K562 treated with DMSO at 1 percent for 24 hours (cell line): Measurements from ENCODE around the gene ABCG4. TPM values are rescaled to one million over a fixed set of nuclear protein-coding genes. Genes with fewer than 3 reads are reported as not detected.

Experiments used
- total RNA-seq: library from RNA; unstranded; fragments of 300-600 nt; gene quantifications from 2 replicates; pipeline ENCODE4 v1.2.3, GENCODE V29; 2022; ENCODE audit warnings: low read depth; ENCODE audit not compliant: insufficient read depth

The ABCG4 gene
- not detected in 2 replicates for total RNA-seq

DNA sequence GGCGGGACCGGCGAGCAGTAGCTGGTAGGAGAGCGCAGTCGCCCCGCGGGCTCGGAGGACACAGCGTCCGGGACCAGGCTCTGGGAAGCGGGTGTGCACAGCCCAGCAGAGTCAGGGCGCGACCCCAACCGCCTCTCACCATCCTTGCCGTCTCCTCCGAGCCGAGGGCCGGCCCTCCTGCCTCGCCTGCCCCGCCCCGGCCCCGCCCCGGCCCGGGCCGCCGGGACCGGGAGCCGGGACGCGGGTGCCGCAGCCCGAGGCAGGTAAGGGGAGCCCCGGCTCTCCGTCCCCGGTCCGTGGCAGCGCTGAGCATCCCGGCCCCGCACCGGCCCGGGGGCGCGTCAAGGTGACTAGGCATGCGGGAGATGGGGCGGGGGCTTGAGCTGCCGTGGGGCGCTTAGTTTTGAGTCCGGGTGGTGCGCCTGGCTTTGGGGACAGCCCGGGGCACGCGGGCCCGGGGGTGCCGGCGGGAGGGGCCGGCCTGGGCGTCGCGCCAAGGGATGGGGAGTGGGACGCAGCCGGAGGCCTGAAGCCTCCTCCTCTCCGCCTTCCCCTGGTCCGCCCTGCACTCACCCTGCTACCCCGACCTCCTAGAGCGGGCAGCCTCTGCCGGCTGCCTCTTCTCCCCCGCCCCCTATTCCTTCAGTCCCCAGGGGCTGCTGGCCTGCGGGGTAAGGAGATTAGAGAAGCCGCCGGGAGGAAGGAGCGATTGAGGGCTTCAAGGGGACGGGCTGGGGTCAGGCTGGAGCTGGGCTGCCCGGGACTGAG lies at the start of gene ABCG4:
ABCG4 (plus strand) TSS at position 35 of the 768 bp plus-strand sequence. CDS start 914 bp downstream, outside the sequence.

GRCh38 chr11:119101759-119102423 lies 47.0 kb upstream of the ABCG4 start, which contains the start of gene DPAGT1:
TSS of gene DPAGT1 (minus strand) at chr11:119101853. CDS start at chr11:119101655, 198 bp downstream.

GRCh38 chr11:119106564-119107537 lies 42.0 kb upstream of the ABCG4 start, which contains the start of gene C2CD2L:
TSS of gene C2CD2L (plus strand) at chr11:119107344. CDS start at chr11:119107742, 398 bp downstream.

DNA sequence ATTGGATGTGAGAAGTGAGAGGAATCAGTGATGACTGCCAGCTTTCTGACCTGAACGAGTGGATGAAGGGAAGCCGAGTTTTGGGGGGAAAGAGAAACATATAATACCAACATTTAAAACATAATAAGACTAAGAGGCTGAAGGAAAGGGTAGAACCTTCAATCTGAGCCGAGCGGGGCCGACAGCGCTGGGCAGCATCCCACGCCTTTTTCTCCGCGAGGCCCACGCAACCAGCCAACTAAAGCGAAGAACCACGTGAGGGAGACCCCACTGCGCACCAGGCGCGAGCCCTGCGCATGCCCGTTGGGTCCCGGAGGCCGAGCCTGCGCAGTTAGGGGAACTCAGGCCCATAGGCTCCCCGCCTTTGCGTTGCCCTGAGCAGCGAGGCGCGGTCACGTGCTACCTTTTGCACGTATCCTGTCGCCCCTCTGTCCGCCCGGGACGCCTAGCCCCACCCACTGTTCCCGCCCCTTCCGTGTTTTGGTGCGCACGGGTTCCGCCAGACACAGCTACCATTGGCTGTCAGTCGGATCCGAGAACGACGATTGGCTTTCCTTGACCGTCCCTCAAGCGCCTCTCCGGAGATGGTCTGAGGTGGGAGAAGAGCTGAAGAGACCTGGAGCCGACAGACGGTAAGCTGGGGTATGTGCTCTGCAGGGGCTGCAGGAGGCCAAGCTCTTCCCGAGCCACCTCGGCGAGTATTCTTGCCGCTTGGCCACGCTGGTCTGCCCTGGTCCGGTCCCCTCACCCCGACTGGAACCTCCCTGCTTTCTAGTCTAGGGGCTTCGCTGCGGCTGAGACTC lies 27.6 kb upstream of the ABCG4 start, which contains the start of gene HINFP:
HINFP (plus strand) TSS at position 573 of the 803 bp plus-strand sequence. CDS start 5,365 bp downstream, outside the sequence.

GRCh38 chr11:119168471-119169281 lies 19.8 kb downstream of the ABCG4 start, which contains the start of gene NLRX1:
TSS of gene NLRX1 (plus strand) at chr11:119168725. CDS start at chr11:119171404, 2,679 bp downstream.

GRCh38 chr11:119205574-119206510 lies 57.0 kb downstream of the ABCG4 start, which contains the start of gene CBL:
TSS of gene CBL (plus strand) at chr11:119206339. CDS start at chr11:119206418, 79 bp downstream.

Other genes with a start within 250 kb of the ABCG4 start
- 14.4 and 16.6 TPM in 2 replicates for gene BCL9L, start 223.1 kb upstream of the ABCG4 start, total RNA-seq
- gene UPK2, start 192.8 kb upstream of the ABCG4 start, total RNA-seq = not detected in 2 replicates
- gene FOXR1, start 177.3 kb upstream of the ABCG4 start, total RNA-seq = not detected in 2 replicates
- gene CENATAC, start 150.9 kb upstream of the ABCG4 start, total RNA-seq = 9.1 and 9.2 TPM in 2 replicates
- 1,285 and 1,475 TPM in 2 replicates for gene RPS25, start 130.7 kb upstream of the ABCG4 start, total RNA-seq
- gene TRAPPC4, start 130.3 kb upstream of the ABCG4 start, total RNA-seq = 150 and 152 TPM in 2 replicates
- 44.9 and 46.7 TPM in 2 replicates for gene SLC37A4, start 118.2 kb upstream of the ABCG4 start, total RNA-seq
- 171 and 174 TPM in 2 replicates for gene HYOU1, start 91.8 kb upstream of the ABCG4 start, total RNA-seq
- 28.9 and 34.3 TPM in 2 replicates for gene VPS11, start 81.2 kb upstream of the ABCG4 start, total RNA-seq
- 60.8 and 72.6 TPM in 2 replicates for gene HMBS, start 64.2 kb upstream of the ABCG4 start, total RNA-seq
- gene DPAGT1, start 47.2 kb upstream of the ABCG4 start, total RNA-seq = 43.3 and 51.9 TPM in 2 replicates
- gene C2CD2L, start 41.7 kb upstream of the ABCG4 start, total RNA-seq = 41.4 and 44.2 TPM in 2 replicates
- 25.6 and 31.5 TPM in 2 replicates for gene HINFP, start 27.5 kb upstream of the ABCG4 start, total RNA-seq
- 4.2 and 5.4 TPM in 2 replicates for gene NLRX1, start 19.7 kb downstream of the ABCG4 start, total RNA-seq
- not detected in 2 replicates for gene NHERF4, start 36.4 kb downstream of the ABCG4 start, total RNA-seq
- 10.6 and 13.0 TPM in 2 replicates for gene CBL, start 57.3 kb downstream of the ABCG4 start, total RNA-seq
- 33.0 and 34.9 TPM in 2 replicates for gene MCAM, start 168.1 kb downstream of the ABCG4 start, total RNA-seq
- gene RNF26, start 185.5 kb downstream of the ABCG4 start, total RNA-seq = 69.1 and 69.4 TPM in 2 replicates
- gene C1QTNF5, start 191.8 kb downstream of the ABCG4 start, total RNA-seq = 0.58 and 1.7 TPM in 2 replicates
- gene MFRP, start 197.7 kb downstream of the ABCG4 start, total RNA-seq = not detected in 2 replicates
- gene USP2, start 232.6 kb downstream of the ABCG4 start, total RNA-seq = 7.8 and 8.0 TPM in 2 replicates